Renal pelvis (tissue), 4 donors: ENCODE data around the gene SHQ1. TPM values are rescaled to one million over a fixed set of nuclear protein-coding genes. Genes with fewer than 3 reads are reported as not detected.
"Not testable (repeated sequence)": the region's sequence is repeated elsewhere in the genome, so short reads cannot be mapped to it uniquely, and the experiment has no call there.

Source experiments
- DNase-seq: peaks from one replicate; pipeline ENCODE4 v3.0.0-alpha.2; 2013
- polyA plus RNA-seq, 3 donors: library from polyadenylated mRNA; unstranded; fragments of 120-200 nt; gene quantifications; one replicate each; pipeline ENCODE4 v1.2.1, GENCODE V29; 2013; ENCODE audit not compliant: insufficient read length in 3 of 3

Gene SHQ1
- polyA plus RNA-seq, 3 donors, result 19.8 to 26.0 (median 22.5) TPM

DNA sequence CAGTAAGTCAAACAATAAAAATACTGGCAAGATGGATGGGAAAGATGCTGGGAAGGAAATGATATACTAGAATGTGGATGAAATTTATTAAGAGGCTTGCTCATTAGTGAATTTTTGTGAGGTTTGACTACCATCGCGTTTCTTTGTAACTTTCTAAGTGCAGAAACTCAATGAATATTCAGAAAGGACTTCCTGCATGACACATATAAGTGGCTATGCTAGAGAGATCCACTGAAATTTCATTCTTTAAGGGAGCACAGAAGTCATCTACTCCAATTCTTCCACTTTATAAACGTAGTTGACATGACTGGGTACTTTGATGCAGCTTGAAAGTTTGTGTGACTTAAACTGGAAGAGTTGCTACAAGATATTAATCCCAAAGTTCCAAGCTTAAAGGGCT, 88.0 kb downstream of the SHQ1 start:
- no peak for DNase-seq

DNA sequence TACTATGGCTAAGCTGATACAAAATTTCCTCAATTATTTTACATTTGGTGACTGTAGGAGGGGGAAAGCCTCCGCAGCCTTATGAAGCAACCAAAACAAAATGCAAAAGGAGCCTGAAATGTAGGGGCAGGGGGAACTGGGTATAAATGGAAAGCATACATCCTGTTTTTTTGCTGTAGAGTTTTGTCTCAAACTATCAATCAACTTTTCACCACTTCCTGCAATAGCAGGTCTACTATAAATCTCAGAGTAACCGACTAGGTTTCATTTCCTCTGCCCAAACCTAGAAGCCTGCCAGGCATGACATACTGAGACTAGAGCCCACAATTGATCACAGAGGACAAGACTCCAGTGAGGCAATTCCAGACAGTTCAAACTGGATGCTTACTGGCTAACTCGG, 91.3 kb downstream of the SHQ1 start:
- no peak for DNase-seq

DNA sequence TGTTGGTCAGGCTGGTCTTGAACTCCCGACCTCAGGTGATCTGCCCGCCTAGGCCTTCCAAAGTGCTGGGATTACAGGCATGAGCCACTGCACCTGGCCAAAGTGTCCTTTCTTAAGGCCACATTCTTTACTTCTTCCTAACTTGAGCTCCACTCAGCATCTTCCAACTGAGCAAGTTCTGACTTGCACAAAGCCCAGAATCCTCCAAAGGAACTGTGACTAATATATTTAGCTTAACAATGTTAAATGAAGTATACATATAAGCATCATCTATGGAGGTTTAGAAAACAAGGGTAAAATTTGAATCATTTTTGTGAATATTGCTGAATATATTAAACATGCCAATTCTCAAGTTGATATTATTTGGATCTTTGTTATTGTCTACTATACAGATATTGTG, 93.7 kb downstream of the SHQ1 start:
- no peak for DNase-seq

DNA sequence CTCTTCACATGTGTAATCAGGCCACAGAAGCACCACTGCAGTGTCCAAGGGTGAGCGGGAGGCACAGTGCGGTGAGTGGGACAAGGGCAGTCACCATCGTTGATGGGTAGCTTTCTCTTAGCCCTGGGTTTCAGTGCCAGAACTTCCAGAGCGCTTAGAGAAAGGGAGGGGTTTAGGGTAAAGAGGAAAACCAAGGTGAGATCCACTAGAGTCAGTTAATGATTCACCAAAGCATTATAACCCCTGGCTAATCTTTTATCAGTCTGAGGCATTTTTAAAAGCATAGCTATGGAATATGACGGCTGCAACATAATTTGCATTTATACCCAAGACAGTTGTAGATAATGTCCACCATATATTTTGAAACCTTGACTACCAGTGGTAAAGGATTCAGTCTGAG, 94.8 kb downstream of the SHQ1 start:
- DNase-seq, result no peak

DNA sequence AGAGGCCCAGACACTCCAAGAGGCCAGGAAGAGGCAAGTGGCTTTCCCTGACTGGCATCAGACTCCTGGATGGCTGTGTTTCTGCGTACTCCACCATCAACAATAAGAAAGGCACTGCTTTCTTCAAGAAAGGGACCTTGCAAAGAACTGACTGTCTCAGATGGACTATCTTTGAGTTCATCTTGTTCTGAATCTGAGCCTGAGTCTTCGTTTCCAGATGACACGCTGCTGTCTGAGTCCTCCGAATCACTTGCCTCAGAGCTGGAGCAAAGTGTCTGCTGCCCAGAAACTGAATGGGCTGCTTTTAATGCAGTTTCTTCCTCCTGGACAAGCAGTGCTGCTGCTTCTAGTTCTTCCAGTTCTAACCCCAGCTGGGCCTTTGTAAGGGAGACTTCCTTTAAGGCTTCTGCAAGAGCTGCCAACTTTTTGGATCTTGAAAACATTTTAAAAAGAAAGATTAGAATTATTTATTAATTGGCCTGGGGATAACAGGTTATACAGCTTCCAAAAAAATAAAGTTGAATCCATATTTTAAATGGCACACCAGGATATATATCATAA, 97.8 kb downstream of the SHQ1 start:
- no peak for DNase-seq

DNA sequence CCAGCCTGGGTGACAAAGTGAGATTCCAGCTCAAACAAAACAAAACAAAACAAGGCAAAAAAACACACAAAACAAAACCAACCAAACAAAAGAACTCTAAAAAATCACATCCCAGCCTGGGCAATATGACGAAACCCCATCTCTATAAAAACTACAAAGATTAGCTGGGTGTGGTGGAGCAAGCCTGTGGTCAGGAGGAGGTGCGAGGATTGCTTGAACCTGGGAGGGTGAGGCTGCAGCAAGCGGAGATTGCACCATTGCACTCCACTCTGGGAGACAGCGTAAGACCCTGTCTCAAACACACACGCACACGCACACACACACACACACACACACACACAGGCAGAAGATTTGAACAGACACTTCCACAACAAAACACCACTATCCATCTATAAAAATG, 99.6 kb downstream of the SHQ1 start:
- DNase-seq, result no peak

DNA sequence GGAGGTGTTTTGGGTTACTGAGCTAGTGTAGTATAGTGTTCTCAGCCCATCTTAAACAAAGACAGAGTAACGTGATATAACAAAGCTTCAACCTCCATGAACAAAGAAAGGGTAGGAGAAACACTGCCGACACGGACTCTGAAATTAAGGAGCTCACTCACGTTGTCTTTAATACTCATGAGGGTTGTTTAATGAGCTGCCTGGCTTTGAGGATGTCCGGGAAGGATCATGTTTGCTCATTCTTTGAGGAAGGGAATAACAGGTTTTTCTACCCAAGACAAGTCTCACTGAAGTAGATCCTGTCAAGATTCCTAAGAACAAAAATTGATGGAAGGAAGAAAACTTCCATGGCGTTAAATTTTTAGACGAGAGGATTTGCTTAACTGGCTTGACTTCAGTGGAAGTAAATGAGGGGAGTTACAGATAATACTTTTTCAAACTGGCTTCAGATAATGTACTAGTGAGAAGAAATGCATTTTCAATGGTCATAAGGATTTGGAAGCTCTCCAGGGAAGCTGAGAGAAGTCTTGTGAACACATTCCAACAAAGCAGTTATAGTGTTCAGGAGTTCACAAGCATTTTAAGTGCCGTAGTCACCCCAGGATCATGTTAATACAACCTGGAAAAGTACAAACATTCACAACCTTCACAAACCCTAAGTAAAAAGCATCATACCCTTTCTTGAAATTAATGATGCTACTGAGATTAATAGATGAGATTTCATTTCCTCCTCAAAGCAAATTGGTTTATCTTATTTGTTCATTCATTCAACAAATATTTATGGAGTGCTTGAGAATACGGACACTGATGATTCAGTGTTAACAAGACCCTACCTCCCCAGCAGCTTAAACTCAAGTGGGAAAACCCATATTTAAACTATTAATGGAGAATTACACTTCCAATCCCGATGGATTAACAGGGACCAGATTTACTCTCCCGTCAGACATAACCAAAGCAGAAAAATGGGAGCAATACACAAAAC, 101.5 kb downstream of the SHQ1 start:
- no peak for DNase-seq

DNA sequence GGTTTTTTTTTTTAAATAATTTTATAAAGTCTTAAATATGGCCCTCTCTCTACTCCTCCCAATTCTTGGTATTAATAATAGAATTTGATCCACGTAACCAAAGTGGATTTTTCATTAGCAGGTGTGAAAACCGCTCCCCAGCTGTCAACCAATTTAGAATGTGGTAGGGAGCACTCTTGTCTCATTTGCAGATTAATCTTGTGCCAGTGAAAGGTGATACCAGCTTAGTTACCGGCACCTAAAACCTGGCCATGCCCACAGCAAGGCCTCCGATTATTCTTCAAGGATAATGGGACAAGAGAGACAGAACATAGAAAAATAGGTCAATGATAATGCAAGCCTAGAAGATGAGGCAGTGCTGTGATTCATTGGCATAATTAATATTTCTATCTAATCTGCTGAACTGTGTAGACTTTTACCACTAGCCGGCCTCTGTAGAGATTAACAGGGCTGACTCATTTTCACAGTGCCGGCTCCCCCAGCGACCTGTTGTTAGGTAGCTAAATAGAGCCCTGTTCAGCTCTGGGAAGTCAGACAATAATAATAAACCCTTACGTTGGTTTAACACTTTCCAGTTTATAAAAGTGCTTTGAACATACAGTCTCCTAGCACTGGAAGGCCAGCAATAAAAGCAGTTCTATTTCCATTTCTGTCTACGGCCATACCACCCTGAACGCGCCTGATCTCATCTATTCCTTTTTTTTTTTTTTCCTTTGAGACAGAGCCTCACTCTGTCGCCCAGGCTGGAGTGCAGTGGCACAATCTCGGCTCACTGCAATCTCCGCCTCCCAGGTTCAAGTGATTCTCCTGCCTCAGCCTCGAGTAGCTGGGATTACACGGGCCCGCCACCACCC, 102.9 kb downstream of the SHQ1 start:
- DNase-seq, result no peak

DNA sequence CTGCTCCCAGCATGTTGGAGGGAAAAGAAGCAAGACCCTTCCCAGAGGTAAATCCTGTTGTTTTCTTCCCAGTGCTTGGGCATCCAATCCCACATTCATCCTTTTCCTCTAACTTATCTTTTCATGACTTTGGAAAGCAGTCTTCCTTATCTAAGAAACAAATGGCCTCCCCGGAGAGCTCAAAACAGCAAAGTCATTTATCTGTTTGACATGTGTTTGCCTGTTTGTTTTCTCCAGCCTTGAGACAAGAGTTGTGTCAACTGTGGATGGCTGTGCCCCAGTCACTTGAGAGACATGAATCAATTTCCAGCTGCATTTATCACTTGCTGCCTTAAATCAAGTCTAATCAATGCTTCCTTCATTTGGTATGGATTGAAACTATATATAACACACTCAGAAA, 103.9 kb downstream of the SHQ1 start:
- no peak for DNase-seq

DNA sequence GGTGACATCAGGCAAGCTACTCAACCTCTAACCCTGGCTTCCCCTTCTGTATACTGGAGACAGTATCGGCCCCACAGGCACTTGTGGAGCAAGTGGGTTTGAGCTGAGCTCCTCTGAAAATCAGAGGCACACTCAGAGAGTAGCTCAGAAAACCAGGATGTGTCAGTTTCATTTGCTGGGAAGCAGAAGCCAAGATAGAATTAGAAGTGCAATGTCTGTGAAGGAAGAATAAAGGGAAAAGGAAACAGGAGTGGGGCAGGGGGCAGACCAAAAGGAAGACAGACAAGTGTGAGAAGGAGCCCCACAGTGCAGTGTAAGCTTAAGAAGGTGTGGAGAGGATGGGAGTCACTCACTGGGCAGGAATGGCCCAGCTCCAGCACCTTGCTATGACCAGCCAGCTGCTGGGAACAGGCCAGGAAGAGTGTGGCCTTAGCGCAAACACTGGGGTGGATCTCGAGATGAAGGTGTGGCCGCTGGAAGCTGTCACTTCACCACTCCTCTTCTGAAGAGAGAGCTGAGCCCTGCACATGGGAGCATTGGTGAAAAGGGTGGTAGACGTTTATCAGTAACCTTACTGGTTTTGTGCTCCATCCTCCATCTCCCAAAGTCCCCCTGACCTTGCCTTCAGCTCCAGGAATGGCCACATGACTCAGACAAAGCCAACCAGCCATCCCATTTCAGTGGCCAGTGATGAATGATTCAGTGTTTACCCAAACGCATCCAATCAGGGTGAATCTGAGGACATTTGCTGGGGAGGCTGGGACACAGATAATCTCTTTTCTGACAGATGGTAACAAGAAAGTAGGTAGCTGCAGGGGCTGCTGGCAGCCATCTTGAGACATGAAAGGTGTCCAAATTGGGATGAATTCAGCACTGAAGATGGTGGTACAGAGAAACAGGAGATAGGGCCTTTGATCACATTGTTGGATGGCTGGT, 108.4 kb downstream of the SHQ1 start:
- DNase-seq, result no peak

DNA sequence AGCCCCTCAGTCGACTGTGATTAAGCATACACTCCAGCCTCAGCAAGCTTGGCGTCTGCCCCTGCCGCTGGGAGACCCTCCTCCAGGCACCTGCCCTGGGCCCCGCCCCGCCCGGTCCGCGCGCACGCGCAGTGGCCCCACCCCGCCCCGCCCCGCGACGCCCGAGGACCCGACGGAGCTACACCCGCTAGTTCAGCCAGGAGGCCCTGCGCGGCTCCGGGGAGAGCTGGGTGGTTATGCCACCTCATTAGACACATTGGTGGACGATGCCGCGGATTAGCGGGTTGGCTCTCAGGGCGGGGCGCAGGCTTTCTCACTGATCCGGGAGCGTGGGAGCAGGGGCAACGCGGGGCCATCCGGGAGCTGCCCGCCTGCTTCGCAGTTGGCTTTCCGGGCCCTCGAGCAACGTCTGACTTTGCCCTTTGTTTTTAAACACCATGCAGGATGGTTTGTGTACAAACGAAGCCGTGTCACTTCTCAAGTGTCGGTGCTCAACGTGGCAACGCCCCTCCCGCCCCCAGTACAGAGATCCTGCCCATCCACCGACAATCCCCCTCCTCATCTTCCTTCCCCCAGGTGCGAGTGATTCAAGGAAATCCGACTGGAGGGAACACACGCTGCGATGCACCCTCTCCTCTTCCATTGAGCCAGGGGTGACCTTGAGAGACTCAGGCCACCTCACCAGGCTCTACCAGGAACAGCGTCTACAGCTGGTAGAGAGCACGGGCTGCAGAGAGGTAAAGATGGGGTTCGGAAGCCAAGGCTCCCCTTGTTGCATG, 109.3 kb downstream of the SHQ1 start:
- no peak for DNase-seq

DNA sequence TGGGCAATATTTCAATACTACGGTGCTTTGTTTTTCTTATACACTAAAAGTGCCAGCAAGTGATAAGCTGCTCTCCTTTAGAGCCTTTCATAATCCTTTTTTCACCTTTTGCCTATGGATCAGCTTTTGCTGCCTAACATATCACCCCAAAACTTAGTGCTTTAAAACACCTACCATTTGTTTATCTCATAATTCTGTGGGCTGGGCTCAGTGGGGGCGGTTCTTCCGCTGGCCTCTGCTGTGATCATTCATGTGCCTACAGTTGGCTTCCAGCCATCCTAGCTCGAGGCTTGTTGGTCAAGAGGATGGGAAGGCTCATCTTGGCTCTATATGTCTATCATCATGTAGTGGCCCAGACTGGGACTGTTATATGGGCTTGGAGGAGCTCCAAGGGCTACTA, 113.2 kb downstream of the SHQ1 start:
- not testable (repeated sequence) for DNase-seq

DNA sequence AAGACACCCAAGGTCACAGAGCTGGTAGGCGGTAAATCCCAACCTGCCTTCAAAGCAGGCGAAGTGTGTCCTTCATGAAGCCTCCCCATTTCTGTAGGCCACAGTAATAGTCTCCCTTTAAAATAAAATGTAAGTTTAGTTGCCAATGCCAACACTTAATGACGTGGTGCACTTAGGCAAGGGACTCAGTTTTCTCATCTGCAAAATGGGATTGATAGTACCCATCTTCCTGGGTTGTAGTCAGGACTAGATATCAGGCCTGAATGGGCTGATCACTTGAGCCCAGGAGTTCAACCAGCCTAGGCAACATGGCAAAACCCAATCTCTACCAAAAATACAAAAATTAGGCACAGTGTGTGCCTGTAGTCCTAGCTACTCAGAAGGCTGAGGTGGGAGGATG, 114.6 kb downstream of the SHQ1 start:
- no peak for DNase-seq

DNA sequence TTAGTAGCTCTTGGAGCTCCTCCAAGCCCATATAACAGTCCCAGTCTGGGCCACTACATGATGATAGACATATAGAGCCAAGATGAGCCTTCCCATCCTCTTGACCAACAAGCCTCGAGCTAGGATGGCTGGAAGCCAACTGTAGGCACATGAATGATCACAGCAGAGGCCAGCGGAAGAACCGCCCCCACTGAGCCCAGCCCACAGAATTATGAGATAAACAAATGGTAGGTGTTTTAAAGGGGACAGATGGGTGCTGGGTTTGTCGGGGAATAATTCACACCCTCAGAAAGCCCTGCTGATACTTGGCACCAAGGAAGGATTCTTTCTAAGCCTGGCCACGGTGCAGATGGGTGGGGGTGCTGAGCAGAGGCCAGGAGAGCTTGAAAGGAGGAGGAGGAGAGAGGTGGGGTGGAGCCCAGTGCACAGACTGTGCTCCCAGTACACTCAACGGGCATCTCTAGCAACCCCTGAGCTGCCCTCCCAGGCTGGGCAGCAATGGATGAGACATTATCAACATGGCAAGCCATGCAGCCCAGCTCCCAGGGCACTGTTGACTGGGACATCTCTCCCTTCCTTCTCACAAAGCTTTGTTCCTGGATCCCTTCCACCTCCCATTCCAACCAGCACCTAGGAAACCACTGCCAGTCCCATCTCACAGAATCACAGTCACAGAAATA, 115.4 kb downstream of the SHQ1 start:
- DNase-seq, result not testable (repeated sequence)

DNA sequence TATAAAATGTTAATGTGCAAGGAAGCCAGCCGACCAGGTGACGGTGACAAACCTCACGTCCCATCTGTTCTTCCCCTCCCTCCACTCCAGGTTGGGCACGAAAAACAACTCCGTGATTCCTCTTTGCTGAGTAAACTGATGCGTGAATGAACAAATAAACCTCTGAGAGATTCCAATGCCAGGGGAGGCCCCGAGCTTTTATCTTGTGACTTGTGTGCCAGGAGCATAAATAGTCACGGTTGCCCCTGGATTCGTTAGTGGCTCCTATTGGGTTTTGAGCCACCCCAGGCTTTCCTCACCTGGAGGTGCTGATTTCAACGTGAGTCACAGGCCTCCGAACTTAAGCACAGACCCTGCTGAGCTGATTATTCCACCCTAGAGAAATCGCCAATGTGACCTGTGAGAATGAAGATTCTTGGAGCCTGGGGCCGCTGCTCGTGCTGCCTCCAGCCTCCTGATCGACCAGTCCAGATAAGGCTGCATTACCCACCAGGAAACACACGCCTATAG, 119.2 kb downstream of the SHQ1 start:
- no peak for DNase-seq

DNA sequence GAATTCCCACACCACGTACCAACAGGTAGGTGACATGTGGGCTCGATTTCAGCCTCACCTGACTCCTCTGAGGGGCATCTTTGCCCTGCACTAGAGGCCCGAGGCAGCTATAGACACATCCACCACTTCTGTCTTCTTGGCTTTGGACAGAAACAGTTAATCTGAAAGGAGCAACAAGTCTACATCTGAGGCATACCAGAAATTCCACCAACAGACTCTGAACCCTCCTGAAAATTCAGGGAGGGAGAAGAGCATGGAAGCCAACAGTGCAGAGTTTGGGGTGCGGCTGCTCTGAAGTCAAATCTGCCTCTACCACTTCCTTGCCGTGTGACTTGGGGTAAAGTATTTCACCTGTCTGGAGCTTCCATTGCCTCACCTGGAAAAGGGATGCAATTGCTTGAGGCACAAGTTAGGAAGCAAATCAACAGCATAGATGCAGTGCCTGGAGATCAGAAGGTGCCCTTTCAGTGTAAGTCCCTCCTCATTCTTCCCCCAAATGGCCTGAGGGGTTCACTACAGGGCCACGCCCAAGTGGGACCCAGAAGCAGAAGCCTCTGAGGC, 119.8 kb downstream of the SHQ1 start:
- DNase-seq, result no peak

DNA sequence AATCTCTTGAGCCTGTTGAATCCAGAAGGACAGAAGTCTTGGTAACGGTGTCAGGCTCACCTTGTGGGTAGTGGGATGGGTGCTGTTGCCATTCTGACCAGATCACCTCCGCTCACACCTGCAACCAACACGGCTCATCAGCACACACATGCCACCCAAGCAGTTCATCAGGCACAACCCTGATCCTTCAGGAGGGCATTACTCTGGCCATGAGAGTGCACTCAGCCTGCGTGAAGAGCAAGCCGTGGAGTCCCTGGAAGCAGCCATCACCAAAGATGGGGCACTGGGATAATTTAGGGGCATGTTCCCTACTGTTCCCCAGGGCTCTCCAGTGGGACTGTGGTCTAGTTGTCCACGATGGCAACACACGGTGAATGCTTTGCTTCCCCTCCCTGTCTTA, 120.5 kb downstream of the SHQ1 start:
- DNase-seq, result no peak

DNA sequence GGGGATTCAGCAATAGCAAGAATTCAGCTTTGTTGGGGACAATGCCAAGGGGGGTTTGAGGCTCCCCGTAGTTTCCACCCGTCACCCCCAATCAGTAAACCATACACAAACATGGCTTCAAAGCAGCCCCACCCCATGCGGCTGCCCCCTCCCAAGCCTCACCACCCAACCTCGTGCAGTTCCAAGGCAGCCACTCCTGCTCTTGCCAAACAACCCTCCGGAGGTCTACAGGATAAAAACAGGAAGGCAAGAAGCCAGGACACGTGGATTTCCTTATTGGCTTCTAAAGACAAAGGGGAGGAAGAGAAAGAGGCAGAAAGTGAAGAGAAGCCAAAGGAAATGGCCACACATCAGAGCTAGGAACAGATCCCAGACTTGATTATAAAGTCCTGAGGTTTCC, 121.1 kb downstream of the SHQ1 start:
- no peak for DNase-seq

DNA sequence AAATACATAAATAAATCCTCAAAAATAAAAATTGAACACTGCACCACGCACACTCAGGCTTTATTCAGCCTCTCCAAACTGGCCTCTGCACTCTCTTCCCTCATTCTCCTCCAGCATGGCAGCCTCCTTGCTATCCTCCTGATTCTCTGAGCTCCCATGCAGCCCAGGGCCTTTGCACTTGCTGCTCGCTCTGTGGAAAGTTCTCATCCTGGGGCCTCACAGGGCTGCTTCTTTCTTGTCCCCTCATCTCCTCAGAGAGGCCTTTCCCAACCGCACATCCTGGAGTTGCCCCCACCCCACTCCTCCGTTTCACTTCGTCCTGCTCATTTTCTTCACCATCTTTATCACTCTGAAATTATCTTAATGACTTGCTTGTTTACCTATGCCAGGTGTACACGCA, 123.0 kb downstream of the SHQ1 start:
- no peak for DNase-seq
